ENCODE data around the gene CBX4.

CBX4 gene

GRCh38 chr17:79810130-79811010 is 28.9 kb downstream of the CBX4 start (continued):
- TF ChIP-seq ZNF37A (tag by site-specific recombination; IDR thresholded peaks at IDR 0.05), result no peak
- TF ChIP-seq ZNF2 (tag by site-specific recombination; IDR thresholded peaks at IDR 0.05), result peak; percentile 76; the same call in 1 of the 2 replicates
- no peak for TF ChIP-seq ZNF600 (tag by site-specific recombination; IDR thresholded peaks at IDR 0.05)
- no peak for TF ChIP-seq ZNF362 (tag by site-specific recombination; IDR thresholded peaks at IDR 0.05)
- no peak for TF ChIP-seq REST (tag by site-specific recombination; IDR thresholded peaks at IDR 0.05)
- peak; percentile 79 for TF ChIP-seq ZNF223 (tag by site-specific recombination; IDR thresholded peaks at IDR 0.05)
- TF ChIP-seq ZNF521 (tag by site-specific recombination; IDR thresholded peaks at IDR 0.05), result no peak
- TF ChIP-seq ZNF585B (tag by site-specific recombination; IDR thresholded peaks at IDR 0.05), result no peak
- peak; percentile 35; the same call in 1 of the 2 replicates for TF ChIP-seq ZNF24 (tag by site-specific recombination; IDR thresholded peaks at IDR 0.05)
- no peak for TF ChIP-seq ZSCAN23 (tag by site-specific recombination; IDR thresholded peaks at IDR 0.05)
- no peak for TF ChIP-seq ZNF558 (tag by site-specific recombination; IDR thresholded peaks at IDR 0.05)
- no peak for TF ChIP-seq ZNF544 (tag by site-specific recombination; IDR thresholded peaks at IDR 0.05)
- peak; percentile 79 for TF ChIP-seq ZNF76 (tag by site-specific recombination; IDR thresholded peaks at IDR 0.05; ENCODE audit: borderline replicate concordance, low read depth)
- TF ChIP-seq ZNF169 (tag by site-specific recombination; IDR thresholded peaks at IDR 0.05), result no peak
- no peak for TF ChIP-seq GLI2 (tag by site-specific recombination; IDR thresholded peaks at IDR 0.05; ENCODE audit: borderline replicate concordance, low read depth)
- no peak for TF ChIP-seq HOXD13 (CRISPR knock-in tag; IDR thresholded peaks at IDR 0.05; ENCODE audit: borderline replicate concordance)
- TF ChIP-seq GLI4 (tag by site-specific recombination; IDR thresholded peaks at IDR 0.05), result 0 out of 2 replicates have a peak, but pooled peaks have one; percentile 55
- no peak for TF ChIP-seq HIC1 (tag by site-specific recombination; IDR thresholded peaks at IDR 0.05)
- TF ChIP-seq ZNF133 (tag by site-specific recombination; IDR thresholded peaks at IDR 0.05), result no peak
- peak; percentile 96 for TF ChIP-seq ZBTB7A (tag by site-specific recombination; IDR thresholded peaks at IDR 0.05; ENCODE audit: low read depth)
- TF ChIP-seq BCL11A (tag by site-specific recombination; IDR thresholded peaks at IDR 0.05; ENCODE audit: low read depth), result peak; percentile 66; the same call in 1 of the 2 replicates
- TF ChIP-seq ZNF324 (tag by site-specific recombination; IDR thresholded peaks at IDR 0.05), result 0 out of 2 replicates have a peak, but pooled peaks have one; percentile 69
- TF ChIP-seq ZNF239 (tag by site-specific recombination; IDR thresholded peaks at IDR 0.05), result no peak
- TF ChIP-seq SP2 (tag by site-specific recombination; IDR thresholded peaks at IDR 0.05), result peak; percentile 33
- no peak for TF ChIP-seq ZBTB11 (tag by site-specific recombination; conservative IDR thresholded peaks at IDR 0.05; ENCODE audit: low read depth)
- TF ChIP-seq ZBTB48 (tag by site-specific recombination; IDR thresholded peaks at IDR 0.05), result no peak
- TF ChIP-seq ZNF311 (tag by site-specific recombination; IDR thresholded peaks at IDR 0.05; ENCODE audit: borderline replicate concordance), result no peak
- no peak; the same call in none of the 2 replicates for TF ChIP-seq ZBTB20 (tag by site-specific recombination; IDR thresholded peaks at IDR 0.05)
- TF ChIP-seq ZNF560 (tag by site-specific recombination; IDR thresholded peaks at IDR 0.05; ENCODE audit: borderline replicate concordance), result no peak
- TF ChIP-seq HOXA7 (CRISPR knock-in tag; IDR thresholded peaks at IDR 0.05; ENCODE audit: borderline replicate concordance), result no peak
- TF ChIP-seq KLF10 (tag by site-specific recombination; IDR thresholded peaks at IDR 0.05), result no peak
